Measurements from ENCODE around the gene CPN1.
"Not testable (repeated sequence)": the region's sequence is repeated elsewhere in the genome, so short reads cannot be mapped to it uniquely, and the experiment has no call there.

The CPN1 gene

GRCh38 chr10:100125335-100125734 lies 43.7 kb upstream of the CPN1 start:
- H2BK120ac ChIP-seq (ENCODE audit: low read depth, low read length); H3K4me2 ChIP-seq (ENCODE audit: low read length, poor library complexity, severe bottlenecking); H2BK12ac ChIP-seq (ENCODE audit: low read length in 2 of 2); H3K4me3 ChIP-seq (ENCODE audit: insufficient read depth in 1 of 2, low read depth in 1 of 2, low read length in 2 of 2); H3K79me1 ChIP-seq (replicated peaks; ENCODE audit: low read length, poor library complexity, severe bottlenecking); H3K14ac ChIP-seq (ENCODE audit: low read length in 2 of 2); H3K23ac ChIP-seq (ENCODE audit: low read length in 2 of 2); H3K18ac ChIP-seq (ENCODE audit: low read depth in 1 of 2, low read length in 2 of 2); H4K8ac ChIP-seq (ENCODE audit: low read length); H3K9me3 ChIP-seq (ENCODE audit: control insufficient read depth, low read length); H3K4me1 ChIP-seq (ENCODE audit: control insufficient read depth, insufficient read depth, low read depth, low read length); H3K4ac ChIP-seq (ENCODE audit: low read depth in 1 of 2, low read length in 2 of 2); H3K9ac ChIP-seq (ENCODE audit: low read length); H2AFZ ChIP-seq (ENCODE audit: low read depth, low read length); H3K27ac ChIP-seq (ENCODE audit: low read length, poor library complexity, severe bottlenecking); H4K91ac ChIP-seq (ENCODE audit: low read length); H3K36me3 ChIP-seq (ENCODE audit: control insufficient read depth in 1 of 2, insufficient read depth in 2 of 2, low read depth in 1 of 2, low read length in 2 of 2); H2AK5ac ChIP-seq (ENCODE audit: low read length, severe bottlenecking); DNase-seq; H2BK15ac ChIP-seq (ENCODE audit: low read depth, poor library complexity, severe bottlenecking); H2BK5ac ChIP-seq (ENCODE audit: low read depth, low read length, poor library complexity, severe bottlenecking): not testable (repeated sequence)
- peaks cover 10 to 24% of the 10 kb centered on the region in 2 experiments for H3K27me3 ChIP-seq (ENCODE audit: control insufficient read depth in 1 of 2, insufficient read depth in 1 of 2, low read length in 2 of 2)
- whole genome bisulfite sequencing: 80% methylated on average over 1 of the region's 2 CpGs

DNA sequence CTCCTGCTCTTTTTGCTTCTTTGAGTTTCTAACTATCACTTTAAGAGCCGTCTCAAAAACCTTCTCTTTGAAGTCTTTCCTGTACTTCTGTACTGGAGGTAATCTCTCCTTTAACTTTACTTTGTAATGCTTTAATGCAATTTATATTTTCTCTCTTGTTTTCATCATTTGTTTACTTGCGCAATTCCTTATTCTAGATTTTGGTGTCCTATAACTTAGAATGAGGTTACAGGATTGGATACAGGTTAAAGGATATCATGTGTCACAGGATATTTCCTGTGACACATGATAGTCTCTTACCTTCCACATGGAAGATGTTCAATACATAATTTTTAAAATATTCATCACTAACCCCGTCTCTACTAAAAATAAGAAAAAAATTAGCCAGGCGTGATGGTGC lies 42.4 kb upstream of the CPN1 start:
- 87% methylated on average over 2 of the region's 4 CpGs for WGBS

DNA sequence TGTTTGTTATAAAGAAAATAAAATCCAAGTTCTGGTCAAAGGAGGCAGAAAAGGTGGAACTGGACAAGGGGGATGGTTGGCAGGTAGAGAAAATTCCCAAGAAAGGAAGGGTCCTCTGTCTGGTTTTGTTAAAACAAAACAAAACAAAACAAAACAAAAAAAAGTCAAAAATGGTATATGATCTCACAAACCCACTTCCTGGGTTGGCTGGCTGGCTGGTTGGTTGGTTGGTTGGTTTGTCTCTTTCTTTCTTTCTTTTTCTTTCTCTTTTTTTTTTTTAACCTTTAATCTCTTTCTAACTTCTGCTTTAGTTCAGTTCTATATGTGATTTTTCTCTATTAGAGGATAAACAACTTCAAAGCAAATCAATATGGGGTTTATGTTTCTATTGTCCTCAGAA lies 41.1 kb upstream of the CPN1 start:
- Histone ChIP-seq H3K23ac (ENCODE audit: low read length in 2 of 2) (no peak overlapping the region), H2BK12ac (ENCODE audit: low read length in 2 of 2) (no peak overlapping the region), H3K4me2 (ENCODE audit: low read length, poor library complexity, severe bottlenecking) (no peak overlapping the region), H2AK5ac (ENCODE audit: low read length, severe bottlenecking) (no peak overlapping the region), H3K27me3 (ENCODE audit: control insufficient read depth in 1 of 2, insufficient read depth in 1 of 2, low read length in 2 of 2) (peaks cover 5 to 11% of the 10 kb centered on the region in 2 experiments), H3K9me3 (ENCODE audit: control insufficient read depth, low read length) (no peaks in the 10 kb centered on the region), H3K9ac (ENCODE audit: low read length) (no peak overlapping the region), H4K8ac (ENCODE audit: low read length) (no peak overlapping the region), H2BK5ac (ENCODE audit: low read depth, low read length, poor library complexity, severe bottlenecking) (no peak overlapping the region), H3K36me3 (ENCODE audit: control insufficient read depth in 1 of 2, insufficient read depth in 2 of 2, low read depth in 1 of 2, low read length in 2 of 2) (no peaks in the 10 kb centered on the region), H2AFZ (ENCODE audit: low read depth, low read length) (no peak overlapping the region), H3K14ac (ENCODE audit: low read length in 2 of 2) (no peak overlapping the region), H2BK15ac (ENCODE audit: low read depth, poor library complexity, severe bottlenecking) (no peak overlapping the region), H4K91ac (ENCODE audit: low read length) (no peak overlapping the region), H3K27ac (ENCODE audit: low read length, poor library complexity, severe bottlenecking) (no peak overlapping the region), H3K4ac (ENCODE audit: low read depth in 1 of 2, low read length in 2 of 2) (no peak overlapping the region), H3K18ac (ENCODE audit: low read depth in 1 of 2, low read length in 2 of 2) (no peak overlapping the region), H3K4me3 (ENCODE audit: insufficient read depth in 1 of 2, low read depth in 1 of 2, low read length in 2 of 2) (no peak overlapping the region), H2BK120ac (ENCODE audit: low read depth, low read length) (no peak overlapping the region), H3K4me1 (ENCODE audit: control insufficient read depth, insufficient read depth, low read depth, low read length) (no peaks in the 10 kb centered on the region), H3K79me1 (replicated peaks; ENCODE audit: low read length, poor library complexity, severe bottlenecking) (no peaks in the 10 kb centered on the region)
- no peak for DNase-seq

More for the DNA sequence above, 42.4 kb upstream of the CPN1 start:
- DNase-seq: no peak
- Histone ChIP-seq H2BK12ac (ENCODE audit: low read length in 2 of 2) (no peak overlapping the region), H3K27me3 (ENCODE audit: control insufficient read depth in 1 of 2, insufficient read depth in 1 of 2, low read length in 2 of 2) (peaks cover 6 to 21% of the 10 kb centered on the region in 2 experiments), H2BK15ac (ENCODE audit: low read depth, poor library complexity, severe bottlenecking) (no peak overlapping the region), H3K9ac (ENCODE audit: low read length) (no peak overlapping the region), H3K4me1 (ENCODE audit: control insufficient read depth, insufficient read depth, low read depth, low read length) (no peaks in the 10 kb centered on the region), H3K79me1 (replicated peaks; ENCODE audit: low read length, poor library complexity, severe bottlenecking) (no peaks in the 10 kb centered on the region), H2BK5ac (ENCODE audit: low read depth, low read length, poor library complexity, severe bottlenecking) (no peak overlapping the region), H3K18ac (ENCODE audit: low read depth in 1 of 2, low read length in 2 of 2) (no peak overlapping the region), H3K14ac (ENCODE audit: low read length in 2 of 2) (no peak overlapping the region), H4K91ac (ENCODE audit: low read length) (no peak overlapping the region), H3K4me2 (ENCODE audit: low read length, poor library complexity, severe bottlenecking) (no peak overlapping the region), H3K27ac (ENCODE audit: low read length, poor library complexity, severe bottlenecking) (no peak overlapping the region), H3K36me3 (ENCODE audit: control insufficient read depth in 1 of 2, insufficient read depth in 2 of 2, low read depth in 1 of 2, low read length in 2 of 2) (no peaks in the 10 kb centered on the region), H3K4ac (ENCODE audit: low read depth in 1 of 2, low read length in 2 of 2) (no peak overlapping the region), H2AK5ac (ENCODE audit: low read length, severe bottlenecking) (no peak overlapping the region), H4K8ac (ENCODE audit: low read length) (no peak overlapping the region), H3K4me3 (ENCODE audit: insufficient read depth in 1 of 2, low read depth in 1 of 2, low read length in 2 of 2) (no peak overlapping the region), H2BK120ac (ENCODE audit: low read depth, low read length) (no peak overlapping the region), H3K23ac (ENCODE audit: low read length in 2 of 2) (no peak overlapping the region), H3K9me3 (ENCODE audit: control insufficient read depth, low read length) (no peaks in the 10 kb centered on the region), H2AFZ (ENCODE audit: low read depth, low read length) (no peak overlapping the region)

DNA sequence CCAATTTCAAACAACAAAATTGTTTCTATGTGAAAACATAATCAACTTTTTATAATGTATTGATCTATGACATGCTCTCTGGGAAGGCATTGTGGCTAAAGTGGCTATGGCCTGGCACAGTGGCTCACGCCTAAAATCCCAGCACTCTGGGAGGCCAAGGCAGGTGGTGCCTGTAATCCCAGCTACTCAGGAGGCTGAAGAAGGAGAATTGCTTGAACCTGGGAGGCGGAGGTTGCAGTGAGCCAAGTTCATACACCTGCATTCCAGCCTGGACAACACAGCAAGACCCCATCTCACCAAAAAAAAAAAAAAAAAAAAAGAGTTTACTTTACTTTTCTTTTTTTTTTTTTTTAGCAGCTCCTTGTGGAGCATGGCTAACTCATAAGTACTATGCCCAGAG lies 38.9 kb upstream of the CPN1 start:
- Histone ChIP-seq H3K4me1 (ENCODE audit: control insufficient read depth, insufficient read depth, low read depth, low read length) (no peaks in the 10 kb centered on the region), H2BK12ac (ENCODE audit: low read length in 2 of 2) (no peak overlapping the region), H3K4me2 (ENCODE audit: low read length, poor library complexity, severe bottlenecking) (no peak overlapping the region), H2BK15ac (ENCODE audit: low read depth, poor library complexity, severe bottlenecking) (no peak overlapping the region), H3K36me3 (ENCODE audit: control insufficient read depth in 1 of 2, insufficient read depth in 2 of 2, low read depth in 1 of 2, low read length in 2 of 2) (no peaks in the 10 kb centered on the region), H3K27ac (ENCODE audit: low read length, poor library complexity, severe bottlenecking) (no peak overlapping the region), H2BK5ac (ENCODE audit: low read depth, low read length, poor library complexity, severe bottlenecking) (no peak overlapping the region), H4K8ac (ENCODE audit: low read length) (no peak overlapping the region), H3K4ac (ENCODE audit: low read depth in 1 of 2, low read length in 2 of 2) (no peak overlapping the region), H3K18ac (ENCODE audit: low read depth in 1 of 2, low read length in 2 of 2) (no peak overlapping the region), H4K91ac (ENCODE audit: low read length) (no peak overlapping the region), H3K9ac (ENCODE audit: low read length) (no peak overlapping the region), H2AFZ (ENCODE audit: low read depth, low read length) (no peak overlapping the region), H3K4me3 (ENCODE audit: insufficient read depth in 1 of 2, low read depth in 1 of 2, low read length in 2 of 2) (no peak overlapping the region), H2BK120ac (ENCODE audit: low read depth, low read length) (no peak overlapping the region), H3K79me1 (replicated peaks; ENCODE audit: low read length, poor library complexity, severe bottlenecking) (no peaks in the 10 kb centered on the region), H3K14ac (ENCODE audit: low read length in 2 of 2) (no peak overlapping the region), H3K27me3 (ENCODE audit: control insufficient read depth in 1 of 2, insufficient read depth in 1 of 2, low read length in 2 of 2) (peaks cover 5 to 11% of the 10 kb centered on the region in 2 experiments), H3K23ac (ENCODE audit: low read length in 2 of 2) (no peak overlapping the region), H2AK5ac (ENCODE audit: low read length, severe bottlenecking) (no peak overlapping the region), H3K9me3 (ENCODE audit: control insufficient read depth, low read length) (no peaks in the 10 kb centered on the region)
- 83% methylated on average over 2 of the region's 2 CpGs for WGBS
- no peak for DNase-seq
